Limb (tissue), 2 donors: ENCODE results near the gene FGF14.

Experiments used
- DNase-seq, 2 donors: peaks; one replicate each; pipeline ENCODE4 v3.0.0-alpha.2; 2016; ENCODE audit errors: extremely low spot score in 2 of 2

The FGF14 gene

GRCh38 chr13:101795025-101795424 lies 606.8 kb downstream of the FGF14 start:
- no peak for DNase-seq

DNA sequence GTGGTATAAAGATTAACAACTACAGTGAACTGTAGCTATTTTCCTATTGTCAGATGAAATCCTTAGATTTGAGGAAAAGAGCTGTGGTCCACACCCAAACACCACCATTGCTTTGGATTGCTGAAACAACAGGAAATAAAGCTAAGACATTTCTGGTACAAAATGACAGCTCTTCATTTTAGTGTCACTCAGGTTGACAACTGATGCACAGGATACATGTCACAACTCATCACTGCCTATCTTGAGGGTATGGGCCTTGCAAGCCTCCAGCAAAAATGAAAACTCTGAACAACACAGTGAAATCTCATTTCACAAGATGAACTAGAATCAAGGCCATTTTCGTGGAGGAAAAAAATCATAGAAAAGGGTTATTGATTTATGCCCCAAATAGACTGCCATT lies 609.7 kb downstream of the FGF14 start:
- DNase-seq = no peak

DNA sequence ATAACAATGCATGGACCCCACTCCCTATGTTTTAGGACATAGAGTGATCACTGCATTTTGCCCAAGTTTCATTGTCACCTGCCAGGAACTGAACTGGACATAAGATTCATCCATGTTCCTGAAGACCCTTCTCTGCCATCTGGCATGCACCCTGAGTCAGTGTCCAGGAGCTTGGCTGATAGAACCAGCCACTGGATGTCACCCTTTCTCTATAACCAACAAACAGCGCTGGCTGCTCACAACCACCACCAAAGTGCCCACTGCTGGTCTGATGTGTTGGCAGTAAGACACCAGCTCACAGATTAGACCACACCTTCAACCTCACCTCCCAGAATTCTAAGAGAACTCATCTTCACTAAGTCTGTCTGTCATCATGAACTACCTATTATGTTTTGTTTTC lies 616.0 kb downstream of the FGF14 start:
- DNase-seq = peak in 1 of 2 donors; percentile 29

DNA sequence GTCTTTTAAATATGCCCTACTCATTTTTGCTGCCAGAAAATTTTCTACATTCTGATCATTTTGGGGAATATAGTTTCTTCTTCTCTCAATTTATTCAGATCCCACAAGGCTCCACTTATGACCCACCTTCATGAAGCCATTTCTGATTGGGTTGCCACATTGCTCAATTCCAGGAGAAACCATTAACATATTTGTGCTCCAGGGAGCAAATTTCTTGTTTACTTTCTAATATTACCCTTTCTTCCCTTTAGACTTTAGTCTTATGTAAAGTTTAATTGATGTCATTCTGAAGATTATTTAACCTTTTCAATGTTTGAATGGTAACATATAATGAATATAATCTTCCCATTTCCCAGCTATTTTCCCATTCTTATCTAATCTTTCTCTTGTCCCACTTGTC lies 617.5 kb downstream of the FGF14 start:
- DNase-seq = no peak

DNA sequence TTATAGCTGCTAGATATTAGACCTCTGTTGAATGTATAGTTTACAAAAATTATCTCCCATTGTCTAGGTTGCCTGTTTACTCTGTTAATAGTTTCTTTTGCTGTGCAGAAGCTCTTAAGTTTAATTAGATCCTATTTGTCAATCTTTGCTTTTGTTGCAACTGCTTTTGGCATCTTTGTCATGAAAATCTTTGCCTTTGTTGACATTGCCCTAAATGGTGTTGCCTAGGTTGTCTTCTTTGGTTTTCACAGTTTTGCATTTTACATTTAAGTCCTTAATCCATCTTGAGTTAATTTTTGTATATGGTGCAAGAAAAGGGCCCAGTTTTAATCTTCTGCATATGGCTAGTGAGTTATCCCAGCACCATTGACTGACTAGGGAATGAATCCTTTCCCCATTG lies 618.3 kb downstream of the FGF14 start:
- DNase-seq = no peak

- DNase-seq = no peak
These were observed 621.6 kb downstream of the FGF14 start for GRCh38 chr13:101780211-101780610.

- no peak for DNase-seq
These were observed 622.7 kb downstream of the FGF14 start for GRCh38 chr13:101779147-101779546.

GRCh38 chr13:101775267-101775666 lies 626.6 kb downstream of the FGF14 start:
- DNase-seq = no peak

- DNase-seq = no peak
These were observed 627.5 kb downstream of the FGF14 start for GRCh38 chr13:101774393-101774792.

DNA sequence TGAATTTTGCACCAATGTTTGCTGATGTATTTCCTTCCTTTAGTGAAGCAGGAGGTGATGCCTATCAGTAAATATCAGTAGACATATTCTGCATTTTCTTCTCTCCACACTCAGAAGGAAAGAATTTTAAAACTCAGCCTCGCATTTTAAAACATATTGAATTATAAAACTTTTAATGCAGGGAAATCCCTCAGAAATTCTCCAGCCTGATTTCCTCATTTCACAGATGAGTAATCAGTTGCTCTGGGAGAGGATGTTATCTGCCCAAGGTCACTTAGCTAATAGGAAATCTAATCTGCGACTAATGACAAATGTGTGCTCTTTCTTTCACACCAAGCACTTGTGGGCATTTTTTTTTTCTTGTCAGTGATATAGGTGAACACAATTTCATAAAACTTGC lies 628.8 kb downstream of the FGF14 start:
- no peak for DNase-seq

GRCh38 chr13:101767131-101767530 lies 634.7 kb downstream of the FGF14 start:
- no peak for DNase-seq

- no peak for DNase-seq
These were observed 638.7 kb downstream of the FGF14 start for GRCh38 chr13:101763191-101763590.

- peak in 1 of 2 donors; percentile 16 for DNase-seq
These were observed 644.3 kb downstream of the FGF14 start for GRCh38 chr13:101757446-101758039.

- no peak for DNase-seq
These were observed 646.5 kb downstream of the FGF14 start for GRCh38 chr13:101755228-101755887.

DNA sequence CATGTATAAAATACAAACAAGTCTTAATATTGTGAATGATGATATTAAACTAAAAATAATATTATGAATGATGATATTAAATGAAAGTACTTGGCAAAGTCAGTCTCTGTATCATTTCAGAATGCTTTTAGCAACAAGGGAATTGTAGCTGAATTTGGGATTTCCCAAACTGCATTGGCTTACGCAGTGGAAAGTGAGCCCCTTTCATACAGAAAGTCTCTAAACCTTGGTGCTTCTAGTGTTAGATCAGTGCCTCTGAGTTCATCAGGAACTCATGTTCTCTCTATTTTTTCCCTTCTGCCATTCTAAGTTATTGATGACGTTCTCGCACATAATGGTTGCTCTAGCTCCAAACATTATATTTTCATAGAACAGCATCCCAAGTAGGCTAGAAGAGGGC lies 649.4 kb downstream of the FGF14 start:
- no peak for DNase-seq

DNA sequence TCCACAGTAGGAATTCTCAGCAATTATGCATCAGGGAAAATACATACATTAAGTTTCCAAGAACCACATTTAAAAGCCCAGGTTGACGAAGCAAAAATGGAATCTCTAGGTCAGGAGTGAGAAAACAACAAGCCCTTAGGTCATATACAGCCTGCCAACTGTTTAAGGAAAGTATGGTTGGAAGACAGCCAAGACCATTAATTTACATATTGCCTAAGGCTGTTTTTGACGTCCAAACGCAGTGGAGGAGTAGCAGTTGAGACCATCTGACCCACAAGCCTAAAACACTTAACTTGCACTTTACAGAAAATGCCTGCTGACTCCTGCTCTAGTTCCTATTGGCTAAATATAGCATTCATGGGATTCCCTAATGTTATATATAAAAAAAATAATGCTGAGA lies 650.4 kb downstream of the FGF14 start:
- DNase-seq = no peak

GRCh38 chr13:101749584-101749983 lies 652.3 kb downstream of the FGF14 start:
- DNase-seq = no peak

- DNase-seq = no peak
These were observed 654.8 kb downstream of the FGF14 start for GRCh38 chr13:101747039-101747438.

DNA sequence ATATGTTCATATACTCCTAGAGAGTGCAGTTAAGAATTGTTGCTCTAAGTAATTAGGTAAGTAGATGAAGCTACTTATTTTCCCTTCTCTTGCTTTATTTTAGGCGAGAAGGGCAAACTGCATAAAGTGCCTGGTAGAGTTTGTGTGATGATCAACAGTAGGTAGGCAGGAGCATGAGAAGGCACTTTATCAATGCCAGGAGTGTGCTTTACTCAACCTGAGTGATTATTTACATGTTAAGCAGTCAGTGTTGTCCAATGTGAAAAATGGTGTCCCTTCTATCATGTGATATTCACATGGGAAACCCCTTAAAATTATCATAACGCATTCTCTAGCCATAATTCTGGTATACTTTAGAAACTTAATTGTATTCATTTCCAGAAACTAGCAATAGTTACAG lies 655.3 kb downstream of the FGF14 start:
- DNase-seq = no peak

DNA sequence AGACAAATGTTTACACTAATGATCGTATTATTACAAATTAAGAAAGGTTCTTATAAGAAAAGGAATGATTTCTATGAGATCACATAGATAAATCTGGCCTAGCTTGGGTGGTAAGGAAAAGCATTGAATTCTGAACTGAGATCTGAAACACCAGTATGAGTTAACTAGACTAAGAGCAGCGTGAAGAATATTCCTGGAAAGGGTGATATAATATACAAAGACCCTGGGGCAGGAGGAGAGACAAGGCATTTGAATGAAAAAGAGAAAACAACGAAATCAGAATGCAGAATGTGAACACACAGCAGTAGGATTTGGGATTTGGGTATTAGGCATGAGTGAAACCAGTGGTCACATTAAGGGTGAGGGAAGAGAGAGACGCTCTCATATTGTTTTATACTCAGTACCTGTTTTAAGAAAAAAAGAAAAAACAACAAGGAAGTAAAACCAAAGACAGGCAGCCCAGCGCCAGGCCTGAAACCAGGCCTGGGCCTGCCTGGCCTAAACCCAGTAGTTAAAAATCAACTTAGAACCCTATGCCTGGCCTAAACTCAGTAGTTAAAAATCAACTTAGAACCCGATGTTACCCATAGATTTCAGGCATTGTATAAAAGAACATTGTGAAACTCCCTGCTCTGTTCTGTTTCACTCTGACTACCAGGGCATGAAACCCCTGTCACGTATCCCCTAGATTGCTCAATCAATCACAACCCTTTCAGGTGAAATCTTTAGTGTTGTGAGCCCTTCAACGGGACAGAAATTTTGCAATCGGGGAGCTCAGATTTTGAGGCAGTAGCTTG lies 662.3 kb downstream of the FGF14 start:
- DNase-seq = no peak

DNA sequence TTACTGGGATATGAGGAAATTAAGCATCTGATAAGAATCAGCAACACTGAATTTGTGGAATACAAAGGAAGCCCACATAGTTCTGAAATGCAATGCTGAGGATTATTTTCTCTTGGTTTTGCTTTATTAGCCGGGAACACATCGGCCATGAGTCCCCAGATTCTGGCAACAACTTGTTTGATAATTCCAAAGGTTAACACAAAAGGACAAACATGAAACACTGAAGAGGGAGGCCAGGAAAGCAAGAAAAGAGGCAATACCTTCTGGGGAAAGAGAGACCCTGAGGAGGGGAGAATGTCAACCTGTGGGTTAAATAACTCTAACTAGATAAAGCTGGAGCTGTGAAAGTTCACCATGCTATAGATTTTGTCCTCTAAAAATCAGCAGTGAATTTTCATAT lies 663.5 kb downstream of the FGF14 start:
- DNase-seq = no peak

- no peak for DNase-seq
These were observed 665.3 kb downstream of the FGF14 start for GRCh38 chr13:101736566-101736965.
